ENCODE results near the gene DPM2.

The DPM2 gene

GRCh38 chr9:127973169-127974000 is 35.7 kb upstream of the DPM2 start:
- DNase-seq (ENCODE audit: low spot score): no peak
- no peak for TF ChIP-seq CTCF (IDR thresholded peaks at IDR 0.05; ENCODE audit: borderline replicate concordance, control extremely low read depth, extremely low read depth, insufficient read depth, missing control alignments)
- in situ Hi-C loops (cut with MboI; ENCODE audit: low sequenced_read_pairs, unreplicated experiment): no loop called here

- no peak for DNase-seq (ENCODE audit: low spot score)
- TF ChIP-seq CTCF (IDR thresholded peaks at IDR 0.05; ENCODE audit: borderline replicate concordance, control extremely low read depth, extremely low read depth, insufficient read depth, missing control alignments): no peak
- in situ Hi-C loops (cut with MboI; ENCODE audit: low sequenced_read_pairs, unreplicated experiment): no loop called here
Measured at GRCh38 chr9:127972236-127972871, 34.7 kb upstream of the DPM2 start.

- TF ChIP-seq CTCF (IDR thresholded peaks at IDR 0.05; ENCODE audit: borderline replicate concordance, control extremely low read depth, extremely low read depth, insufficient read depth, missing control alignments): no peak
- in situ Hi-C loops (cut with MboI; ENCODE audit: low sequenced_read_pairs, unreplicated experiment): no loop called here
- no peak for DNase-seq (ENCODE audit: low spot score)
Measured at GRCh38 chr9:127971357-127972235, 33.9 kb upstream of the DPM2 start.

GRCh38 chr9:127970401-127971313 is 33.0 kb upstream of the DPM2 start:
- in situ Hi-C loops (cut with MboI; ENCODE audit: low sequenced_read_pairs, unreplicated experiment): no loop called here

GRCh38 chr9:127968700-127969383 is 31.2 kb upstream of the DPM2 start:
- in situ Hi-C loops (cut with MboI; ENCODE audit: low sequenced_read_pairs, unreplicated experiment): no loop called here
- no peak for DNase-seq (ENCODE audit: low spot score)
- no peak for TF ChIP-seq CTCF (IDR thresholded peaks at IDR 0.05; ENCODE audit: borderline replicate concordance, control extremely low read depth, extremely low read depth, insufficient read depth, missing control alignments)

More at GRCh38 chr9:127970401-127971313, 33.0 kb upstream of the DPM2 start:
- peak; percentile 94 for DNase-seq (ENCODE audit: low spot score)
- TF ChIP-seq CTCF (IDR thresholded peaks at IDR 0.05; ENCODE audit: borderline replicate concordance, control extremely low read depth, extremely low read depth, insufficient read depth, missing control alignments): no peak

Measured in GM13976 (cell line).